NCI-H748 treated with DMSO at 0.1 percent for 48 hours (cell line): ENCODE data around the gene TAPT1.
A peak's percentile ranks its signal among the peaks of the same experiment; 100 is the strongest.

Experiments used
- DNase-seq: peaks from one replicate; lab custom pipeline; 2025; lab: John Stamatoyannopoulos, UW

TAPT1 gene

GRCh38 chr4:16245241-16245640 lies 19.0 kb upstream of the TAPT1 start:
- no peak for DNase-seq

- DNase-seq, result no peak
These were observed 17.0 kb upstream of the TAPT1 start for GRCh38 chr4:16243285-16243684.

DNA sequence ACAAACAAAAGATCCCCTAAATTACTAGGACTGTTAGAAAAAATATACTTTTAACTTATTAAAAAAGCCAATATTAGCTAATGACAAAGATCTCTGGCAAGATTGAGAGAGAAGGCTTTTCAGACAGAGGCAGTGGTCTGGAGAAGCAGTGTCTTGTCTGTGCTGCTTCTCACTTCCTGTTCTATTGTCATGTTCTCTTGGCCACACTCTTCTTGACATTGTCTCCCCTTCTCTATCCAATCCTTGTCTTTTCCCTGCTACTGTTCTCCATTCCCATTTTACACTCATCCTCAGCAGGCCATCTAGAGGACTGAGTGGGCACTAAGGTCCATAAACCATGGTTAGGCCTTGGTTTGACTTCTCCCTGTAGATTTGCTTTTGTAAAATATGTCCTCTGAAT lies 14.0 kb upstream of the TAPT1 start:
- DNase-seq, result no peak

GRCh38 chr4:16239086-16239485 lies 12.8 kb upstream of the TAPT1 start:
- no peak for DNase-seq

GRCh38 chr4:16238327-16238726 lies 12.1 kb upstream of the TAPT1 start:
- DNase-seq, result no peak

- DNase-seq, result no peak
These were observed 11.4 kb upstream of the TAPT1 start for GRCh38 chr4:16237715-16238114.

DNA sequence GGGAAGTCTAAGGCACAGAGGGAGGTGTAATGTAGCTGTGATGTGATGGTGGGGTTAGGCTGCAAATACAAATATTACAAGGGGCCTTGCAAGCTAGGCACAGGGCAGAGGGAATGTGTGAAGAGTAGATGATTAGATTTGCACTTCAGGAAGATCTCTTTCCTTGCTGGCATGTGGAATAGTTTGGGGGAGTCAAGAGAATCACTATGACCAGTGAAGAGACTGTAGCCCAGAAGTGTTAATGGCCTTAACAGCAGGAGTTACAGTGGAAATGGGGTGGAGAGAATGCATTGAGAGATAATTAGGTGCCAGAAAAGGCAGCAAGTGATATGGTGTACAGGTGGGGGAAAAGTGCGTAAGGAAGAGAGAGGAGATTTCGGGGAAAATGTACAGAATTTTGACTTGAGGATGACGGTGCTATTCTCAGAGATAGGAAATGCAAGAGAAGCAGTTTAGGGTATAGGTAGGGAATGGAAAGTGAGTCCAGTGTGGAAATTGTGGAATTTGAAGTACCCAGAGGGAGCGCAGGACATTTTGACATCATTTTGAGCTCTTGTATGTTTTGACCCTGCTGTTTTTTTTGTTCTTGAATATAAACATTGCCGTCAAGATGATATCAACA lies 10.2 kb upstream of the TAPT1 start:
- no peak for DNase-seq

GRCh38 chr4:16235209-16235608 lies 8.9 kb upstream of the TAPT1 start:
- no peak for DNase-seq

- DNase-seq, result no peak
These were observed 7.4 kb upstream of the TAPT1 start for GRCh38 chr4:16233569-16234177.

- no peak for DNase-seq
These were observed 5.4 kb upstream of the TAPT1 start for GRCh38 chr4:16231570-16232245.

DNA sequence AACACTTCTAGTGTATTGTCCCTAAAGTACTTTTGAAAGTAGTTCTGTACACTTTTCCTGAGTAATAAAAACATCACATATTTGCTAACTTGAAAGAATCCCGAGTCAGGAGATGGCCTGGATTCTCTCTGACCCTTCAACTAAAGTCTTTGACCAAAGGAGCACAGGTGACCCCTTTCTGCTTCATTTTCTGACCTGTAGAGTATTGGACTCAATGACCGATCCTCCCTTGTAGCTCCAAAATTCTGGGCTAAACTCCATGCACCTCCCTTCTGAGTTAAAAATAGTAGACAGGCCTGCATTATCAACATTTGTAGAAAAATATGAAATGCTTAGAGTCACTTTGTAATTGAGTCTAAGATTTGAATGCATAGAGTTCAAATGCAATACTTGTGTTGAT lies 4.0 kb upstream of the TAPT1 start:
- DNase-seq, result no peak

- no peak for DNase-seq
These were observed 3.3 kb upstream of the TAPT1 start for GRCh38 chr4:16229604-16230003.

DNA sequence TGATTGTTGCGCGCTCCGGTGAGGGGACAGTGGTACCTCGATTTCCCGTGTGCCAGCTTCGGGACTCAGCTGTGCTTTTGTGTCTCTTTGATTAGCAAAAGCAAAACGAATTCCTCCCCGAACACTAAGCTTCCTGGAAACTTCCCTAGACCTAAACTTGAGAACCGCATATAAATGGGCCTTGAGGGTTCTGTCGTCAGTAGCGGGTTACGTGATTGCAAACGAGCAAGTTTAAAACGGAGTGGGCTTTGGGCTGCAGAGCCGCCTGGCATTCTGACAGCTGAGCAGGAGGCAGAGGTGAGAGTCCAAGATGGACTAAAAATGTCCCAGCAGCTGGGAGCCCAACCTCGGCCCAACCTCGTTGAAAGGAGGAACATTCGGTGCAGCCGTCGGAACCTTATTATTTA lies 1.2 kb upstream of the TAPT1 start:
- DNase-seq, result no peak

GRCh38 chr4:16226816-16227461 lies 668 bp upstream of the TAPT1 start:
- DNase-seq, result no peak

- no peak for DNase-seq
These were observed 956 bp downstream of the TAPT1 start for GRCh38 chr4:16225167-16225862.

DNA sequence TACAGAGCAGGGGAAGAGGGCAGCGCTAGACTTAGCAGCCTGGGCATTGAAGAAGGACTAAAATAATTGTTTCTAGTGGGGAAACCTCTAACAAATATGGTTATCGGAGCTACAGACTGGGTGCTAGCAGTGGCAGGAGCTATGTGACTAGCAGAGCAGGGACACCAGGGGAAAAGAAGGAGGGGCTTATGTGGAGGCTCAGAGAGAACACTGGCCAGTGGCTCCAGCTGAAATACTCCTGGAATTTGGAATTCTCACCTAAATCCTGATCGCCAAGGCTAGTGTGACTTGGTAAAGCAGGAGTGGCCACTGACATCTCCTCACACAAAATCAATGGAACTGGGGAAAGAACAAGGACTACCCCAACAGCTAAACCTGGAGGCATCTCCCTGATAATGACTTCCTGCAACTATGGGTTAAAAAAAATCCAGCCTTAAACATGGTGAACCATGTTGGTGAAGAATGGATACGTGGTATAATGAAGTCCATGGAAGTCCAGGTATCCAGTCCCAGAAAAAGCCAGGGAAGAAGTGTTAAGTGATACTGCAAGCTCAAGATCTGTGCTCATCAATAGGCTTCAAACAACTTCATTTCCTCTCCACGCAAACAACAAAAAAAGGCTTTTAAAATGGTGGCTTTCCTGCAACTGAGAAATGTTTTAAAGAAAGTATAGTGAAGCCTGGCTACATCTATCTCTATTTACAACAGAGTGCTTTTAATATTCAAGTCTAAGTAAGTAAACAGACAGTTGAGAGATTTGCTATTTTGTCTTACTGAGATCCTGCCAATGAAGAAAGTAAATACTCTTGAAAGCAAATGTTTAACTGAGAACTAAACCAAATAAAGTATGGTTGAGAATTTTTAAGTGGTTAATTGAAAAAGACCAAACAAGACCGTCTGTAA lies 1.8 kb downstream of the TAPT1 start:
- no peak for DNase-seq

DNA sequence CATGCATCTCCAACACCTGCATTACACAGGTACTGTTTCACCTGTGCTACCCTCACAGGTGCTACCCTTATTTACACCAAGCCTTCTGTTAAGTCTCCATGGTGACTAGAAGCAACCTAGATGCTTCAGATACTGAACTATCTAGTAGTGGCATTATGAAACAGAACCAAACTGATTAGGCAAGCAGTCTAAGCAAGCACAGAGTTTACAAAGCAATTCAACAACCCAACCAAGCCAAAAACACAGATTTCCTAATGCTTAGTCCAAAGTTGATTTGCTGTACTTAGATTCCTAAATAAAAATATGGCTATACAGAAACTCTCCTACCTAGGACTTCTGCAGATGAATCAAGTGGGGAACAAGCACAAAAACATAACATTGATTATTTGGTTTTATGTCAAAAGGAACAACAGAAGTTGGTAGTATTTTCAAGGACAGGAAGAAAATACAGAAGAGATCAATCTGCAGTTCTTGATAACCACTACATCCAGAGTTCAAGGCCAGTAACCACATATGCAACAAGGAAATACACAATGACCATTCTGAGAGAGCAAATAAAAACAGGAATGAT lies 3.2 kb downstream of the TAPT1 start:
- peak; percentile 20 for DNase-seq

- no peak for DNase-seq
These were observed 7.3 kb downstream of the TAPT1 start for GRCh38 chr4:16218950-16219349.

DNA sequence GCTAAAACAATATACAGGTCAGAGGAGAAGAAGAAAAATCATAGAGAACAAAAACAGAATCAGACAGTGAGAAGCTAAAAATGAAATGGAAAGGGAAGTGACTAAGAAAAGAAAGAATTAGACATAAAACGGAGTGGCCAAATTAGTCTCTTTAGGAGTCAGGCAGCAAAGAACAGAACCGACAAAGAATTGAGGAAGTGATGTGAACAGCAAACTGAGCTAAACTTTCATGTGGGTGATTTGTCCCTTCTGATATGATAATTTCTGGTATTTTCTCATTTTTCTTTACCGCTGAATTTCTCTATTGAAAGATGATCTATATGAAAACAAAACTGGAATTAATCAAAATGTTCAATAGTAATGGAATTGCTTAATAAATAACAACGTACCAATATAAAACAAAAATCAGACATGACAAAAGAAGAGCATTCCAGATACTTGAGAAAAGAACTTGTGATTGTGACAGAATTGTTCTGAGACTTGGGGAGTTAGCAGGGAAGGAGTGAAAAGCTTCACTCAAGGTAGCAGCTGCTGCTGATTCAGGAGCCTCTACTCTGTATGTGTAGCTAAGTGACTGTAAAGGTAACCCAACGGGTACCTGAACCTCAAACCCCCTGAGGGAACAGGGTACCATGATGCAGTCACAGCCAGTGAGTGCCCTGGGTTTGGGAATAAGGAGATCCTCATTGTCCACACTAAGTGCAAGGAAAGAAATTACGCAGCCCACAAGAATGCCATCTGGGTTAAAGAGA lies 8.8 kb downstream of the TAPT1 start:
- DNase-seq, result no peak

DNA sequence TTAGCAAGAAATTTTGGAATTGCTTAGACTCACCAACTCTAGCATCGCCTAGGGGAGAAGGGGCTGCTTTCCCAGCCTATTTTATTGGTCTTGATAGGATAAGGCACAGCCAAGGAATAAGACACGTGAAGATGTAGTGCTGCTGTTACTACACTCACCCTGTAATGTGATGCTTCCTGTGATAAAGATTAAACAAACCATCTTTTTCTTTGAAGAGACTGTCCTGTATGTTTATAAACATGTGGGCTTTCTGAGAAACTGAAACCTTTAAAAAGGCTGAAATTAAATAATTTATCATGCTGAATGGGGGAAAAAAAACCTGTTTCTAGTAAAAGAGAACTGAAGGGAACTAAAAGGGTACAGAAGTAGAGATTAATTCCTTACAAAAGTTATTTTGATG lies 13.2 kb downstream of the TAPT1 start:
- no peak for DNase-seq
